HCT116 (cell line): Measurements from ENCODE around the gene GRIN1. TPM values are rescaled to one million over a fixed set of nuclear protein-coding genes. Genes with fewer than 3 reads are reported as not detected.

ENCODE experiments used
- ATAC-seq: fragments of 200-7000 bp; cut with Tn5 transposase; 2 replicates; pipeline ENCODE4 v1.9.1; 2020; ENCODE audit warnings: mild to moderate bottlenecking, moderate library complexity
- BruUV-seq: library from RNA; stranded (reverse); fragments of 400-500 nt; replicated peaks from 2 replicates; lab custom pipeline; 2021; lab: Mats Ljungman, UMichigan
- CTCF ChIA-PET: fragments of 300-600 bp; sonication (Branson Sonifier 250); formaldehyde crosslinking; loops from one replicate; lab custom pipeline; 2021; ENCODE audit warnings: antibody characterized with exemption; lab: Charles Lee
- POLR2A ChIA-PET: fragments of 300-600, 350-600 bp; sonication (Branson Sonifier 250); formaldehyde crosslinking; loops from one replicate; lab custom pipeline; 2021; ENCODE audit warnings: antibody characterized with exemption; lab: Charles Lee
- RAD21 ChIA-PET, 2 experiments: fragments of 300-600 bp; sonication (Branson Sonifier 250); formaldehyde crosslinking; loops; one replicate each; lab custom pipeline; 2023; ENCODE audit warnings: low total read pairs in 2 of 2; ENCODE audit not compliant: uncharacterized antibody in 2 of 2, unreplicated experiment in 2 of 2, low non-redundant PET in 1 of 2; lab: Charles Lee
- DNase-seq: peaks from one replicate; pipeline ENCODE4 v3.0.0-alpha.2; 2010; ENCODE audit warnings: low read depth, low spot score
- H2AFZ ChIP-seq: fragments of 200-600 bp; shearing (Covaris generic), sonication (generic); 2 replicates; pipeline ENCODE4 v1.6.1; 2017; ENCODE audit warnings: low read depth, mixed run types, mixed read lengths, antibody characterized with exemption, low read length; ENCODE audit not compliant: poor library complexity, severe bottlenecking
- H3K27ac ChIP-seq: 2 replicates; pipeline ENCODE4 v1.5.1; 2012; ENCODE audit warnings: low read depth, low read length
- H3K27me3 ChIP-seq: fragments of 200-600 bp; sonication (generic); 2 replicates; pipeline ENCODE4 v1.6.1; 2016; ENCODE audit warnings: mixed run types, low read length, mixed read lengths; ENCODE audit not compliant: insufficient read depth
- H3K36me3 ChIP-seq, 2 experiments: fragments of 200-500 bp in 1 of 2; fragments of 200-600 bp in 1 of 2; sonication (Bioruptor generic) in 1 of 2; sonication (generic) in 1 of 2; 2 replicates each; pipeline versions ENCODE4 v1.5.1 to v1.6.1; 2014 to 2016; ENCODE audit warnings: low read length in 2 of 2, inconsistent platforms in 1 of 2, mixed read lengths in 1 of 2, mixed run types in 1 of 2; ENCODE audit not compliant: insufficient read depth in 2 of 2, control insufficient read depth in 1 of 2
- H3K4me1 ChIP-seq, 2 experiments: fragments of 200-600 bp in 1 of 2; sonication (generic) in 1 of 2; 2 replicates each; pipeline versions ENCODE4 v1.5.1 to v1.6.1; 2012 to 2017; ENCODE audit warnings: low read length in 2 of 2, inconsistent platforms in 1 of 2, mild to moderate bottlenecking in 1 of 2, mixed read lengths in 1 of 2, mixed run types in 1 of 2, moderate library complexity in 1 of 2; ENCODE audit not compliant: insufficient read depth in 2 of 2, control insufficient read depth in 1 of 2
- H3K4me2 ChIP-seq: fragments of 200-600 bp; sonication (generic); 2 replicates; pipeline ENCODE4 v1.6.1; 2017; ENCODE audit warnings: mixed run types, low read length, mixed read lengths
- H3K4me3 ChIP-seq, 2 experiments: fragments of 200-600 bp in 1 of 2; sonication (generic) in 1 of 2; replicated peaks in 1 of 2; 2 replicates each; pipeline ENCODE4 v1.5.1; 2011 to 2016; ENCODE audit warnings: low read length in 2 of 2, control low read depth in 1 of 2, low read depth in 1 of 2, mild to moderate bottlenecking in 1 of 2, mixed read lengths in 1 of 2, mixed run types in 1 of 2
- H3K79me2 ChIP-seq: fragments of 200-600 bp; sonication (generic); 2 replicates; pipeline ENCODE4 v1.6.1; 2017; ENCODE audit warnings: mild to moderate bottlenecking, mixed run types, low read length, moderate library complexity, mixed read lengths; ENCODE audit not compliant: insufficient read depth
- H3K9ac ChIP-seq: fragments of 200-600 bp; sonication (generic); 2 replicates; pipeline ENCODE4 v1.6.1; 2016; ENCODE audit warnings: low read length, mixed read lengths
- H3K9me2 ChIP-seq: fragments of 200-600 bp; sonication (generic), shearing (Covaris generic); 2 replicates; pipeline ENCODE4 v1.6.1; 2017; ENCODE audit warnings: mixed run types, mild to moderate bottlenecking, moderate library complexity; ENCODE audit not compliant: insufficient read depth
- H3K9me3 ChIP-seq, 2 experiments: fragments of 200-500 bp in 1 of 2; fragments of 200-600 bp in 1 of 2; sonication (Bioruptor generic) in 1 of 2; sonication (generic) in 1 of 2; 2 replicates each; pipeline ENCODE4 v1.6.1; 2014 to 2017; ENCODE audit warnings: low read length in 2 of 2, mixed read lengths in 2 of 2, inconsistent platforms in 1 of 2, low read depth in 1 of 2, mild to moderate bottlenecking in 1 of 2, mixed run types in 1 of 2, moderate library complexity in 1 of 2; ENCODE audit not compliant: control insufficient read depth in 1 of 2, insufficient read depth in 1 of 2
- H4K20me1 ChIP-seq: fragments of 200-600 bp; sonication (generic), shearing (Covaris generic); 2 replicates; pipeline ENCODE4 v1.6.1; 2017; ENCODE audit warnings: mixed run types, mild to moderate bottlenecking, moderate library complexity; ENCODE audit not compliant: insufficient read depth
- CBX3 ChIP-seq: IDR thresholded peaks from 2 replicates; pipeline ENCODE4 v1.6.1; 2012; ENCODE audit warnings: low read depth
- ELF1 ChIP-seq: IDR thresholded peaks from 2 replicates; pipeline ENCODE4 v1.6.1; 2012; ENCODE audit warnings: low read depth, borderline replicate concordance
- EZH2 ChIP-seq: fragments of 200-600 bp; sonication (generic); IDR thresholded peaks from 2 replicates; pipeline ENCODE4 v1.6.1; 2017; ENCODE audit warnings: antibody characterized with exemption, mixed run types
- FOSL1 ChIP-seq: IDR thresholded peaks from 2 replicates; pipeline ENCODE4 v1.6.1; 2012; ENCODE audit warnings: low read depth
- JUND ChIP-seq: IDR thresholded peaks from 2 replicates; pipeline ENCODE4 v1.6.1; 2012
- POLR2A ChIP-seq: IDR thresholded peaks from 2 replicates; pipeline ENCODE4 v1.7.0; 2011; ENCODE audit warnings: borderline replicate concordance; ENCODE audit not compliant: insufficient read depth, insufficient read length; ENCODE audit errors: extremely low read depth
- POLR2AphosphoS5 ChIP-seq: IDR thresholded peaks from 2 replicates; pipeline ENCODE4 v1.6.1; 2011; ENCODE audit warnings: mild to moderate bottlenecking, low read depth, low read length, moderate library complexity
- RAD21 ChIP-seq: IDR thresholded peaks from 2 replicates; pipeline ENCODE4 v1.6.1; 2012; ENCODE audit warnings: low read depth, mild to moderate bottlenecking
- SIN3A ChIP-seq: IDR thresholded peaks from 2 replicates; pipeline ENCODE4 v1.6.1; 2012; ENCODE audit warnings: low read depth
- SRF ChIP-seq: IDR thresholded peaks from 2 replicates; pipeline ENCODE4 v1.6.1; 2012; ENCODE audit warnings: low read depth
- TCF7L2 ChIP-seq: IDR thresholded peaks from 2 replicates; pipeline ENCODE4 v1.7.0; 2011; ENCODE audit warnings: borderline replicate concordance, inconsistent platforms; ENCODE audit not compliant: insufficient read depth, insufficient read length; ENCODE audit errors: extremely low read depth
- YY1 ChIP-seq: IDR thresholded peaks from 2 replicates; pipeline ENCODE4 v1.6.1; 2011; ENCODE audit warnings: low read length, low read depth, moderate library complexity, mild to moderate bottlenecking; ENCODE audit not compliant: insufficient replicate concordance; ENCODE audit errors: extremely low read depth
- ZFX ChIP-seq: fragments of 450-650 bp; IDR thresholded peaks from 2 replicates; pipeline ENCODE4 v1.6.1; 2017
- ZNF274 ChIP-seq: fragments of 200-500 bp; sonication (Bioruptor generic); IDR thresholded peaks from 2 replicates; pipeline ENCODE4 v1.6.1; 2014; ENCODE audit warnings: mild to moderate bottlenecking, low read depth, low read length, inconsistent platforms
- intact Hi-C: fragments of 100-400 bp; cut with micrococcal nuclease; formaldehyde crosslinking; loops from 2 replicates; pipeline ENCODE4 v1.10.0; 2022
- total RNA-seq: library from RNA; stranded (reverse); gene quantifications from one replicate; pipeline ENCODE4 v1.2.1, GENCODE V29; 2021; ENCODE audit not compliant: unreplicated experiment
- TF ChIP-seq, protein P1 (sequence below): IDR thresholded peaks from 2 replicates; pipeline ENCODE4 v1.6.1; 2012
- TF ChIP-seq, protein P2 (sequence below): IDR thresholded peaks from 2 replicates; pipeline ENCODE4 v1.6.1; 2012; ENCODE audit warnings: low read depth

GRIN1 gene
- total RNA-seq, 1 experiment from 2014 or later, result 23.1 TPM

GRCh38 chr9:137148661-137149060, 9.7 kb downstream of the GRIN1 start:
- Histone ChIP-seq H3K9ac (no peak overlapping the region), H3K36me3 (no peaks in the 10 kb centered on the region), H4K20me1 (no peaks in the 10 kb centered on the region), H3K9me2 (no peaks in the 10 kb centered on the region), H3K9me3 (no peaks in the 10 kb centered on the region; a peak in 1 of 4 replicates), H3K79me2 (no peaks in the 10 kb centered on the region), H3K4me2 (no peak overlapping the region), H3K4me3 (no peak overlapping the region), H3K4me1 (peaks cover 12 to 22% of the 10 kb centered on the region in 2 experiments), H2AFZ (no peak overlapping the region), H3K27me3 (no peaks in the 10 kb centered on the region), H3K27ac (no peak overlapping the region; the same call in 1 of the 2 replicates)
- no TSS peak for BruUV-seq
- no peak for ATAC-seq
- TF ChIP-seq POLR2AphosphoS5, result no peak
- intact Hi-C loops, result no loop called here
- CTCF ChIA-PET, result no interaction called here
- POLR2A ChIA-PET, result interaction anchor here (3.1 kb wide), 1 partner anchor 14 kb away, joined by 16 read pairs; no protein-coding TSS in a partner anchor
- DNase-seq, result no peak
- RAD21 ChIA-PET, result no interaction called here

DNA sequence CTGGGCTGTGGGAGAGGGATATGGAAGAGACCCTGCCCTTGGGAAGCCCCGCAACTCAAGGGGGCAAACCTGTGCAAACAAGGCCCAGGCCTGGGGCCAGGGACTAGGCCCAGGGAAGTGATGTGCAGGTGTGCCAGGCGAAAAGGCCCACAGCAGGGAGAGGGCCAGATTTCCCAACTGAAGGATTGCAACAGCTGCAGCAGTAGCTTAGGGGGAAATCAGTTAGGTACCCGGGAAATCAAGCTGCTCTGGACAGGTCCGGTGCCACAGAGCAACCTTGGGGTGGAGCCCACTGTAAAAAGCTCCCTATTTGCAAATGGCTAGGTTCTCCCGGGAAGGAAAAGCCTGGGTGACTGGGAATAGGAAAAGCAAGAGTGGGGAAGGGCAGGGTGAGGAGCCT, 10.4 kb downstream of the GRIN1 start:
- Histone ChIP-seq H4K20me1 (no peaks in the 10 kb centered on the region), H2AFZ (no peak overlapping the region), H3K27me3 (no peaks in the 10 kb centered on the region), H3K4me2 (peak overlapping the region; percentile 63), H3K4me1 (peaks cover 12 to 22% of the 10 kb centered on the region in 2 experiments), H3K9me2 (no peaks in the 10 kb centered on the region), H3K36me3 (no peaks in the 10 kb centered on the region), H3K9ac (peak overlapping the region; percentile 50), H3K9me3 (no peaks in the 10 kb centered on the region; a peak in 1 of 4 replicates), H3K79me2 (no peaks in the 10 kb centered on the region), H3K4me3 (no peak overlapping the region), H3K27ac (peak overlapping the region; percentile 47; the same call in 1 of the 2 replicates)
- ChIA-PET RAD21 (no interaction called here), CTCF (interaction anchor here (2.2 to 2.7 kb wide), 2 partner anchors 40 to 78 kb away, joined by 8 to 13 read pairs; partner anchors contain the start of genes ANAPC2, RNF224 and SSNA1), POLR2A (interaction anchor here (2.2 to 3.1 kb wide), 2 partner anchors 14 to 91 kb away, joined by 16 to 19 read pairs; partner anchors contain the start of gene TUBB4B)
- no peak for ATAC-seq
- intact Hi-C loops, result no loop called here
- no TSS peak for BruUV-seq
- no peak for DNase-seq
- TF ChIP-seq YY1 (no peak), ELF1 (no peak), EZH2 (no peak), JUND (no peak), SRF (no peak), RAD21 (no peak), SIN3A (no peak), ZNF274 (no peak), FOSL1 (no peak), CBX3 (no peak), TCF7L2 (no peak), ZFX (no peak), POLR2A (no peak)
- TF ChIP-seq, protein P1, sequence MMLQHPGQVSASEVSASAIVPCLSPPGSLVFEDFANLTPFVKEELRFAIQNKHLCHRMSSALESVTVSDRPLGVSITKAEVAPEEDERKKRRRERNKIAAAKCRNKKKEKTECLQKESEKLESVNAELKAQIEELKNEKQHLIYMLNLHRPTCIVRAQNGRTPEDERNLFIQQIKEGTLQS, result no peak
- TF ChIP-seq, protein P2, sequence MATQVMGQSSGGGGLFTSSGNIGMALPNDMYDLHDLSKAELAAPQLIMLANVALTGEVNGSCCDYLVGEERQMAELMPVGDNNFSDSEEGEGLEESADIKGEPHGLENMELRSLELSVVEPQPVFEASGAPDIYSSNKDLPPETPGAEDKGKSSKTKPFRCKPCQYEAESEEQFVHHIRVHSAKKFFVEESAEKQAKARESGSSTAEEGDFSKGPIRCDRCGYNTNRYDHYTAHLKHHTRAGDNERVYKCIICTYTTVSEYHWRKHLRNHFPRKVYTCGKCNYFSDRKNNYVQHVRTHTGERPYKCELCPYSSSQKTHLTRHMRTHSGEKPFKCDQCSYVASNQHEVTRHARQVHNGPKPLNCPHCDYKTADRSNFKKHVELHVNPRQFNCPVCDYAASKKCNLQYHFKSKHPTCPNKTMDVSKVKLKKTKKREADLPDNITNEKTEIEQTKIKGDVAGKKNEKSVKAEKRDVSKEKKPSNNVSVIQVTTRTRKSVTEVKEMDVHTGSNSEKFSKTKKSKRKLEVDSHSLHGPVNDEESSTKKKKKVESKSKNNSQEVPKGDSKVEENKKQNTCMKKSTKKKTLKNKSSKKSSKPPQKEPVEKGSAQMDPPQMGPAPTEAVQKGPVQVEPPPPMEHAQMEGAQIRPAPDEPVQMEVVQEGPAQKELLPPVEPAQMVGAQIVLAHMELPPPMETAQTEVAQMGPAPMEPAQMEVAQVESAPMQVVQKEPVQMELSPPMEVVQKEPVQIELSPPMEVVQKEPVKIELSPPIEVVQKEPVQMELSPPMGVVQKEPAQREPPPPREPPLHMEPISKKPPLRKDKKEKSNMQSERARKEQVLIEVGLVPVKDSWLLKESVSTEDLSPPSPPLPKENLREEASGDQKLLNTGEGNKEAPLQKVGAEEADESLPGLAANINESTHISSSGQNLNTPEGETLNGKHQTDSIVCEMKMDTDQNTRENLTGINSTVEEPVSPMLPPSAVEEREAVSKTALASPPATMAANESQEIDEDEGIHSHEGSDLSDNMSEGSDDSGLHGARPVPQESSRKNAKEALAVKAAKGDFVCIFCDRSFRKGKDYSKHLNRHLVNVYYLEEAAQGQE, result no peak
